Aorta (tissue), 5 donors: ENCODE measurements around the gene SNX27. TPM values are rescaled to one million over a fixed set of nuclear protein-coding genes. Genes with fewer than 3 reads are reported as not detected.
"Not testable (repeated sequence)": the region's sequence is repeated elsewhere in the genome, so short reads cannot be mapped to it uniquely, and the experiment has no call there.

Experiments used
- ATAC-seq: fragments of 200-7000 bp; cut with Tn5 transposase; one replicate; pipeline ENCODE4 v1.9.1; 2022; ENCODE audit warnings: moderate library complexity; ENCODE audit not compliant: low FRiP score
- DNase-seq, 2 donors: peaks; one replicate each; pipeline ENCODE4 v3.0.0-alpha.2; 2020
- H3K27ac ChIP-seq, 2 donors: one replicate each; pipeline ENCODE4 v1.5.1; 2013; ENCODE audit warnings: low read length in 2 of 2, mild to moderate bottlenecking in 2 of 2, moderate library complexity in 2 of 2, control low read depth in 1 of 2, inconsistent platforms in 1 of 2, low read depth in 1 of 2
- H3K27me3 ChIP-seq, 2 donors: one replicate each; pipeline ENCODE4 v1.6.1; 2013; ENCODE audit warnings: control low read depth in 1 of 2, low read length in 1 of 2, mild to moderate bottlenecking in 1 of 2, moderate library complexity in 1 of 2; ENCODE audit not compliant: insufficient read depth in 2 of 2, control insufficient read depth in 1 of 2
- H3K36me3 ChIP-seq, 2 donors: one replicate each; pipeline ENCODE4 v1.6.1; 2013; ENCODE audit warnings: control low read depth in 1 of 2, low read length in 1 of 2, mild to moderate bottlenecking in 1 of 2; ENCODE audit not compliant: insufficient read depth in 2 of 2, control insufficient read depth in 1 of 2
- H3K4me1 ChIP-seq, 2 donors: one replicate each; pipeline ENCODE4 v1.6.1; 2013; ENCODE audit warnings: low read length in 2 of 2, control low read depth in 1 of 2, mild to moderate bottlenecking in 1 of 2, moderate library complexity in 1 of 2; ENCODE audit not compliant: insufficient read depth in 2 of 2, control insufficient read depth in 1 of 2
- H3K4me3 ChIP-seq, 2 donors: one replicate each; pipeline ENCODE4 v1.5.1; 2013; ENCODE audit warnings: low read length in 2 of 2, control low read depth in 1 of 2, mild to moderate bottlenecking in 1 of 2
- H3K9me3 ChIP-seq: one replicate; pipeline ENCODE4 v1.6.1; 2013; ENCODE audit warnings: mild to moderate bottlenecking, low read length; ENCODE audit not compliant: control insufficient read depth
- WGBS, 2 donors: extraction: QIAGEN DNeasy Blood & Tissue Kit; methylation state at CpG; one replicate each; pipeline ENCODE4 v1.1.7; 2013; 5-methylcytosine and 5-hydroxymethylcytosine counted together
- intact Hi-C, 2 donors: fragments of 100-400 bp; cut with DNase I; formaldehyde crosslinking; loops; one replicate each; pipeline versions ENCODE4 v1.14.2 to v1.15.0; 2022
- polyA plus RNA-seq, 2 donors: library from polyadenylated mRNA; stranded (reverse); fragments of 200-250 nt; gene quantifications; one replicate each; pipeline ENCODE4 v1.2.3, GENCODE V29; 2013
- total RNA-seq, 2 donors: library from RNA; stranded (reverse); fragmentation: NEBNext Ultra II Directional; extraction: Animal tissue kit (Norgen Biotek cat#: 25700); gene quantifications; one replicate each; pipeline ENCODE4 v1.2.1, GENCODE V29; 2021
- donor health status: healthy with polysubstance abuse.
- donor health status: Bipolar disorder and iron deficiency.
- donor health status: DM: no; HTN: no; CAD: no.
- donor health status: DM: no; HTN: no; CAD: no.
- donor health status: DM: yes; HTN: yes; CAD: no.

Gene SNX27
- total and polyA plus RNA-seq, 4 donors = 5.6 to 48.0 (median 20.5) TPM

- H3K4me1 ChIP-seq = no peaks in the 10 kb centered on the region
- H3K27me3 ChIP-seq = no peaks in the 10 kb centered on the region
- H3K36me3 ChIP-seq = no peaks in the 10 kb centered on the region
- no peak overlapping the region for H3K27ac ChIP-seq
- WGBS, 2 donors = 32 to 37% methylated on average over 9 of the region's 9 CpGs
- DNase-seq = no peak
- ATAC-seq = no peak
- no peak overlapping the region for H3K4me3 ChIP-seq
- H3K9me3 ChIP-seq = no peaks in the 10 kb centered on the region
- intact Hi-C loops = loop anchor here (1.0 to 10.0 kb wide), 3 partner anchors 59 to 142 kb away; no protein-coding TSS in a partner anchor
Measured at GRCh38 chr1:151593730-151594129, 18.1 kb upstream of the SNX27 start.

DNA sequence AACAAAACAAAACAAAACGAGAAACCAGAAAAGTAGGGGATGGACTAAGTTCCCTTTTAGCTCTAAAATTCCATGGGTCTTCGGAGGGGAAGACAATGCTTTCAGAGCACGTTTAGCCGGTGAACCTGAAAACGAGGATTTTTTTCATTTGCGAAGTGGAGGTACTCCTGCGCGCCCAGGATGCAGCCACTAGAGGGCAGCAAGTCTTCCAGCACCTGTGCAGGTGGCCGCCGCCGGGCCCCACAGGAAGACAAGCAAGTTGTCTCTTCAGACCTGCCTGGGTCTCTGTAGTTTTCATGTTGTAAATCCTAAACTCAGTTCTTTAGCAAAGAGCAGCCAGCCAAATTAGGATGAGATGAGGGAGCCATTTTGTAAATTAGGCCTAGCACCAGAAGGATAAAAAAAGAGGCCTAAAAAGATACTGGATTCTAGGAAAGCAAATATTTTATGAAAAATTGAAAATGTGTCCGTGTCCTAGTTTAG, 17.7 kb upstream of the SNX27 start:
- DNase-seq (peak; percentile 79 to 87), ATAC-seq (peak; percentile 62)
- H3K36me3 ChIP-seq = no peaks in the 10 kb centered on the region
- no peaks in the 10 kb centered on the region for H3K9me3 ChIP-seq
- intact Hi-C loops = loop anchor here (1.0 to 10.0 kb wide), 3 partner anchors 59 to 141 kb away; no protein-coding TSS in a partner anchor
- H3K27ac ChIP-seq = no peak overlapping the region
- H3K4me3 ChIP-seq = no peak overlapping the region
- H3K27me3 ChIP-seq = no peaks in the 10 kb centered on the region
- no peaks in the 10 kb centered on the region for H3K4me1 ChIP-seq
- 7 to 11% methylated on average over 12 of the region's 12 CpGs for WGBS, 2 donors

DNA sequence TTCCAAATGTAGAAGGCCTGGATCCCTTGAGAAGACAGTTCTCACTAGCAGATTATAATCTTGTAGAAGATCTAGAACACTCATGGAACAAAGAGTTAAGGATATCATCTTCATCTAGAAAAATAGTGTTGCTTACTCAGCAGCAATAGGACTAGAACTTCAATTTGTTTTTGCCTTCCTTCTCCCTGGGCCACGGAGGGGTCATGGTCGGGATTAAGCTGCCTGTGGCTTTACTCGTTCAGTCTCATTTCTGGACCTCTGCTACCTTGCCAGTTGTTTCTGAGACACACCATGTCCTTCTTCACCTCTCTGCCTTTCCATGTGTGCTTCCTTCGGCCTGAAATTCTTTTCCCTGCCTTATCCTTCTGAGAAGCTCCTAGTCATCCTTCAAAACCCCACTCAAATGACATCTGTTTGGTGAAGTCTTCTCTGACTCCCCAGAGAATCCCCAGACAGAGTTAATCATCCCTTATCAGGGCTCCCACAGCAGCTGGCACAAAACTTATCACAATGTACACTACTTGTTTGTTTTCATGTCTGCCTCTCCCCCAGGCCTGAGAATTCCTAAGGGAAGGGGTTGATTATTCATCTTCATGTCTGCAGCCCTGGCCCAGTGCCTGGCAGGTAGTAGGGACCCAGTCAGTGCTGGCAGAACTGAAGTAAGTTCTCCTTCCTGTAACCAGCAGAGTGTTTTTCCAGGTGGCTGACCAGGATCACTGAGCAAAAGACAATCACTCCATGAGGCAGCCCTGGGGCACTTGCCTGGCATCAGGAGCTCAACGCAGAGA, 15.5 kb upstream of the SNX27 start:
- no peaks in the 10 kb centered on the region for H3K27me3 ChIP-seq
- DNase-seq (no peak), ATAC-seq (no peak)
- H3K4me3 ChIP-seq = no peak overlapping the region
- no peaks in the 10 kb centered on the region for H3K9me3 ChIP-seq
- 75 to 77% methylated on average over 5 of the region's 5 CpGs for WGBS, 2 donors
- no peaks in the 10 kb centered on the region for H3K4me1 ChIP-seq
- H3K36me3 ChIP-seq = no peaks in the 10 kb centered on the region
- H3K27ac ChIP-seq = no peak overlapping the region
- intact Hi-C loops = loop anchor here in 1 of 2 donors (10.0 kb wide), 1 partner anchor 62 kb away; no protein-coding TSS in a partner anchor

- H3K36me3 ChIP-seq, H3K27me3 ChIP-seq, DNase-seq, H3K27ac ChIP-seq, ATAC-seq, intact Hi-C loops, H3K4me1 ChIP-seq, H3K4me3 ChIP-seq, H3K9me3 ChIP-seq: not testable (repeated sequence)
- WGBS, 2 donors = 60 to 83% methylated on average over 2 to 5 of the region's 5 CpGs
Measured at GRCh38 chr1:151602550-151602949, 9.3 kb upstream of the SNX27 start.

DNA sequence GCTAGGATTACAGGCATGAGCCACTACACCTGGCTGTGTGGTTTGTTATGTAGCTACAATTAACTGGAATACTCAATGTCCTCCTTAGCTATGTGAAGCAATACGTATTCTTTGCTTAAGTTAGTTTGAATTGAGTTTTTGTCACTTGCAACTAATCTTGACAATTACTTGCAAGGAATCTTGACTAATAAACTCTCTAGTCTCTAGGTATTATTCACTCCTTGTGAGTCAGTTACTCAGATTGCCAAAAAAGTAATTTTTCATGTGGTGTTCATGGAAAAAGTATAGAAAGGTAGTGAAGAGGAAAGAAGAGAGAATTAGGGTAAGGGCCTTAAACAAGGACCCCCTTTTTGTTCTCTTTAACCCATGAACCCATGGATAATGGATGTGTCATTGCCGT, 7.6 kb upstream of the SNX27 start:
- Histone ChIP-seq H3K9me3 (no peaks in the 10 kb centered on the region), H3K4me1 (no peaks in the 10 kb centered on the region), H3K4me3 (no peak overlapping the region), H3K27me3 (no peaks in the 10 kb centered on the region), H3K27ac (no peak overlapping the region), H3K36me3 (no peaks in the 10 kb centered on the region)
- intact Hi-C loops = no loop called here
- WGBS, 2 donors = 74% methylated on average over 2 of the region's 2 CpGs
- DNase-seq (no peak), ATAC-seq (no peak)

GRCh38 chr1:151606384-151606783, 5.5 kb upstream of the SNX27 start:
- ATAC-seq (no peak), DNase-seq (no peak)
- Histone ChIP-seq H3K36me3 (no peaks in the 10 kb centered on the region), H3K27ac (no peak overlapping the region), H3K4me3 (no peak overlapping the region), H3K4me1 (no peaks in the 10 kb centered on the region), H3K9me3 (no peaks in the 10 kb centered on the region), H3K27me3 (no peaks in the 10 kb centered on the region)
- intact Hi-C loops = no loop called here

DNA sequence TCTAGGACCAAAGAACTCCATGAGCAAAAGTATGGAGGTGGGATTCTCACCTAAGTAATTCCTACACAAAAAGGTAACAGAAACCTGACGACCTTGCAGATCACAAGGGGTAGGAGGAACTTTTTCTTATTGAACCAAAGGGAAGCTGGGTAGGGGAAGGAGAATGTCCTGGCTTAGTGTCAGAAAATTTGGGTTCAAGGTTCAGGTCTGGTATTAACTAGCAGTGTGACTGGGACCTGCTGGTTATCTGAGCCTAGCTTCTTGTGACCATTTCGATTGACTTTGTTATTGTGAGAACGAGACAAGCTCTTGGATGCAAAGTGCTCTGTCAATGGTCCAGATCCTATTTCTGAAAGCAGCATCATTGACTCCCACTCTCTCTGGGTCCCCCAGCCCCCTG, 5.0 kb upstream of the SNX27 start:
- ATAC-seq = no peak
- H3K27ac ChIP-seq = no peak overlapping the region
- H3K9me3 ChIP-seq = no peaks in the 10 kb centered on the region
- no peak for DNase-seq
- intact Hi-C loops = no loop called here
- WGBS, 2 donors = 69 to 74% methylated on average over 3 of the region's 3 CpGs
- no peaks in the 10 kb centered on the region for H3K36me3 ChIP-seq
- no peaks in the 10 kb centered on the region for H3K27me3 ChIP-seq
- no peaks in the 10 kb centered on the region for H3K4me1 ChIP-seq
- H3K4me3 ChIP-seq = no peak overlapping the region

DNA sequence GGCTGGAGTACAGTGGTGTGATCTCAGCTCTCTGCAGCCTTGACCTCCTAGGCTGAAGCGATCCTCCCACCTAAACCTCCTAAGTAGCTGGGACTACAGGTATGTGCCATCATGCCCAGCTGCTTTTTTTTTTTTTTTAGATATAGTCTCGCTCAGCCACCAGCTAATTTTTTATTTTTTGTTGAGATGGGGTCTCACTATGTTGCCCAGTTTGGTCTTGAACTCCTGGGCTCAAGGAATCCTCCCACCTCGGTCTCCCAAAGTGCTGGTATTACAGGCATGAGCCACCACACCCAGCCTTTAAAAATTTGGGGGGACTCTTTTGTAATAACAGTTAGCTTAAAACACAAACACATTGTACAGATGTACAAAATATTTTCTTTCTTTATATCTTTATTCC, 1.7 kb upstream of the SNX27 start:
- WGBS, 2 donors = 91 to 97% methylated on average over 3 of the region's 3 CpGs
- no peak overlapping the region for H3K4me3 ChIP-seq
- H3K27ac ChIP-seq = no peak overlapping the region
- H3K36me3 ChIP-seq = no peaks in the 10 kb centered on the region
- H3K4me1 ChIP-seq = no peaks in the 10 kb centered on the region
- ATAC-seq (no peak), DNase-seq (no peak)
- H3K9me3 ChIP-seq = no peaks in the 10 kb centered on the region
- no peaks in the 10 kb centered on the region for H3K27me3 ChIP-seq
- intact Hi-C loops = loop anchor here in 1 of 2 donors (10.0 kb wide), 1 partner anchor 75 kb away; no protein-coding TSS in a partner anchor

DNA sequence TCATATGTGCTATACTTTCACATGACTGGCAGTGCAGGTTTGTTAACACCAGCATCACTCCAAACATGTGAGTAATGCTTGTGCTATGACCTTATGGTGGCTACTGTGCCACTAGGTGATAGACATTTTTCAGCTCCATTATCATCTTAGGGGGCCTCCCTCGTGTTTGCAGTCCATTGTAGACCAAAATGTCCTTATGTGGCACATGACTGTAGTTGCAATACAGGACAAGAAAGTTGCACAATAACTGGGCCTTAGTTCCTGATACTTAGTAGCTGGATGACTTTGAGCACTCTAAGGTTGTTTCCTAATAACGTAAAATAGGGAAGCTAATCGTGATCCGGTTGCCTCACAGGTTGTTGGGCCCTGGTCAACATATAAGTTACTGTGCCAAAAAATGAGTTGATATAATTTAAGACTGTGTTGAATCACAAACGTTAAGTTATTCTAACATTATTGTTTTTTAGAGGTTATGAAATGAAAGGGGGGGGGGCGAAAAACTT, 511 bp upstream of the SNX27 start:
- WGBS, 2 donors = 13 to 15% methylated on average over 6 of the region's 6 CpGs
- Histone ChIP-seq H3K27ac (no peak overlapping the region), H3K4me3 (no peak overlapping the region), H3K4me1 (peaks cover 0 to 3% of the 10 kb centered on the region in 2 donors), H3K27me3 (no peaks in the 10 kb centered on the region), H3K9me3 (no peaks in the 10 kb centered on the region), H3K36me3 (no peaks in the 10 kb centered on the region)
- peak; percentile 80 for ATAC-seq
- intact Hi-C loops = loop anchor here in 1 of 2 donors (10.0 kb wide), 1 partner anchor 73 kb away; no protein-coding TSS in a partner anchor
- DNase-seq = no peak
